MM.1S (cell line): ENCODE data around the gene IGFBP4.

Source experiments
- CTCF ChIP-seq: fragments of 300-600 bp; sonication (generic); IDR thresholded peaks from 2 replicates; pipeline ENCODE4 v1.5.1; 2016; ENCODE audit warnings: antibody characterized with exemption, low read length, mixed read lengths
- EZH2phosphoT487 ChIP-seq: fragments of 300-600 bp; sonication (generic); IDR thresholded peaks from 2 replicates; pipeline ENCODE4 v1.6.1; 2018; ENCODE audit warnings: antibody characterized with exemption, low read length

GRCh38 chr17:40452921-40453378, 9.7 kb downstream of the IGFBP4 start:
- TF ChIP-seq CTCF (no peak), EZH2phosphoT487 (no peak)
